Astrocyte (in vitro differentiated cells and primary cell): ENCODE measurements around the gene FAM20B. TPM values are rescaled to one million over a fixed set of nuclear protein-coding genes. Genes with fewer than 3 reads are reported as not detected.

Experiments
- DNase-seq: peaks from one replicate; pipeline ENCODE4 v3.0.0-alpha.2; 2010; ENCODE audit warnings: low read depth
- FAIRE-seq: peaks from 2 replicates; lab custom pipeline; 2011; peaks lifted over from hg19 to GRCh38; lab: Jason Lieb, UNC
- H2AFZ ChIP-seq: 2 replicates; pipeline ENCODE4 v1.6.0; 2012; ENCODE audit warnings: low read depth, low read length, inconsistent platforms
- H3K27ac ChIP-seq: 2 replicates; pipeline ENCODE4 v1.5.1; 2011; ENCODE audit warnings: low read depth, low read length, inconsistent platforms
- H3K27me3 ChIP-seq: 2 replicates; pipeline ENCODE4 v1.6.0; 2011; ENCODE audit warnings: low read length, inconsistent platforms; ENCODE audit not compliant: insufficient read depth
- H3K36me3 ChIP-seq: 2 replicates; pipeline ENCODE4 v1.5.1; 2011; ENCODE audit warnings: low read length, inconsistent platforms; ENCODE audit not compliant: insufficient read depth
- H3K4me1 ChIP-seq: 2 replicates; pipeline ENCODE4 v1.5.1; 2011; ENCODE audit warnings: low read length, inconsistent platforms; ENCODE audit not compliant: insufficient read depth
- H3K4me2 ChIP-seq: 2 replicates; pipeline ENCODE4 v1.6.0; 2012; ENCODE audit warnings: low read length, inconsistent platforms
- H3K4me3 ChIP-seq: 2 replicates; pipeline ENCODE4 v1.5.1; 2011; ENCODE audit warnings: low read depth, mild to moderate bottlenecking, low read length, inconsistent platforms; ENCODE audit not compliant: insufficient read depth
- H3K79me2 ChIP-seq: 2 replicates; pipeline ENCODE4 v1.6.0; 2012; ENCODE audit warnings: mild to moderate bottlenecking, low read length, inconsistent platforms; ENCODE audit not compliant: insufficient read depth
- H3K9ac ChIP-seq: 2 replicates; pipeline ENCODE4 v1.6.0; 2012; ENCODE audit warnings: mild to moderate bottlenecking, low read length, inconsistent platforms
- H3K9me3 ChIP-seq: 2 replicates; pipeline ENCODE4 v1.5.1; 2012; ENCODE audit warnings: low read depth, mild to moderate bottlenecking, low read length, inconsistent platforms; ENCODE audit not compliant: insufficient read depth
- H4K20me1 ChIP-seq: 2 replicates; pipeline ENCODE4 v1.6.0; 2012; ENCODE audit warnings: low read length, inconsistent platforms; ENCODE audit not compliant: insufficient read depth
- H3K27ac Mint-ChIP-seq: one replicate; pipeline ENCODE4 v1.8.0; 2021; ENCODE audit warnings: mild to moderate bottlenecking, mixed read lengths; ENCODE audit not compliant: unreplicated experiment
- H3K27me3 Mint-ChIP-seq: one replicate; pipeline ENCODE4 v1.8.0; 2021; ENCODE audit warnings: low read depth, mixed read lengths; ENCODE audit not compliant: unreplicated experiment
- H3K36me3 Mint-ChIP-seq: one replicate; pipeline ENCODE4 v1.8.0; 2021; ENCODE audit warnings: low read depth, mixed read lengths; ENCODE audit not compliant: unreplicated experiment
- H3K4me1 Mint-ChIP-seq: one replicate; pipeline ENCODE4 v1.8.0; 2021; ENCODE audit warnings: low read depth, mixed read lengths; ENCODE audit not compliant: unreplicated experiment
- H3K4me3 Mint-ChIP-seq: one replicate; pipeline ENCODE4 v1.8.0; 2021; ENCODE audit warnings: mild to moderate bottlenecking, moderate library complexity, mixed read lengths; ENCODE audit not compliant: unreplicated experiment
- H3K9me3 Mint-ChIP-seq: one replicate; pipeline ENCODE4 v1.8.0; 2021; ENCODE audit warnings: mild to moderate bottlenecking, mixed read lengths; ENCODE audit not compliant: unreplicated experiment
- CTCF ChIP-seq: IDR thresholded peaks from 2 replicates; pipeline ENCODE4 v1.5.1; 2011; ENCODE audit warnings: low read depth, mild to moderate bottlenecking, inconsistent platforms, low read length, moderate library complexity; ENCODE audit not compliant: insufficient read depth
- EZH2 ChIP-seq: IDR thresholded peaks from 2 replicates; pipeline ENCODE4 v1.6.1; 2012; ENCODE audit warnings: mild to moderate bottlenecking, low read length, inconsistent platforms; ENCODE audit not compliant: insufficient read depth
- total RNA-seq: library from RNA; stranded (reverse); gene quantifications from 2 replicates; pipeline ENCODE4 v1.2.1, GENCODE V29; 2021

The FAM20B gene
- total RNA-seq, 1 donor from 2014 or later: 34.0 TPM

DNA sequence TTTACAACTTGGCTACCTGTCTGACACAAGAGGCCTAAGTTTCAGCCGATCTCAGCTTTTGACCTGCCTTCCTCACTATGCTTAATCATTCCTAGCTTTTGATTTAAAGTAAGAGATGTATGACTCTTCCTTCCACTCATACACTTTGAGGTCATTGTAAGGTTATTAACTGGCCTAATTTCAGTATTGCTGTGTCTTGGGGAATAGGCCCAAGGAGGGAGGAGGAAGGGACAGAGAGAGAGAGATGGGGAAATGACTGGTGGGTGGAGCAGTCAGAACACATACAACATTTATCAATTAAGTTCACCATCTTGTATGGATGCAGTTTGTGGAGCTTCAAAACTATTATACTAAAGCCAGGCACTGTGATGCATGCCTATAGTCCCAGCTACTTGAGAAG, 28.3 kb upstream of the FAM20B start:
- H3K27ac ChIP-seq: no peak overlapping the region
- TF ChIP-seq CTCF (no peak), EZH2 (no peak)
- no peaks in the 10 kb centered on the region for H4K20me1 ChIP-seq
- DNase-seq: no peak
- peaks cover 4% of the 10 kb centered on the region for H3K9me3 ChIP-seq
- H3K27me3 Mint-ChIP-seq: no peaks in the 10 kb centered on the region
- no peaks in the 10 kb centered on the region for H3K36me3 ChIP-seq
- no peaks in the 10 kb centered on the region for H3K27me3 ChIP-seq
- H3K36me3 Mint-ChIP-seq: no peaks in the 10 kb centered on the region
- H3K79me2 ChIP-seq: no peaks in the 10 kb centered on the region
- H3K4me2 ChIP-seq: no peak overlapping the region
- no peak overlapping the region for H3K4me3 Mint-ChIP-seq
- H3K4me3 ChIP-seq: no peak overlapping the region
- H3K9me3 Mint-ChIP-seq: peaks cover 12% of the 10 kb centered on the region
- H3K27ac Mint-ChIP-seq: no peak overlapping the region
- no peak overlapping the region for H2AFZ ChIP-seq
- no peak overlapping the region for H3K9ac ChIP-seq
- FAIRE-seq: no peak
- no peaks in the 10 kb centered on the region for H3K4me1 Mint-ChIP-seq
- no peaks in the 10 kb centered on the region for H3K4me1 ChIP-seq

DNA sequence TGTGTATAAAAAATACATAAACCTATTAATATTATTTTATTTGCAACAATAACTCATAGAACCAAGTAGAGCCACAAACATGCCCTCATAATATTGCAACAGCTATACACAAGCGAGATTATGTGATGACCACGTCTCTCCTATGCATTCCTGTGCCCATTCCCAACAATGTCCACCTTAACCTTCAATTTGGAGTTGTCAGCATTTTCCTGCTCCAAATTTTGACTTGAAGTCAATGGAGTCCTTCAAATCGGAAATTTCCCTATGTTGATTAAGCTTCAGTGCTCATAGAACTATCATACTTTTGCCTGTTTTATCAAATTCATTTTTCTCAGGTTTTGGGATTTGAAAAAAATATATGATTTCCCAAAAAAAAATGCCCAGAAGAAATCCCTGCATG, 27.4 kb upstream of the FAM20B start:
- no peak overlapping the region for H3K27ac ChIP-seq
- Mint-ChIP-seq H3K9me3 (peaks cover 11% of the 10 kb centered on the region), H3K27ac (no peak overlapping the region), H3K4me3 (no peak overlapping the region), H3K36me3 (no peaks in the 10 kb centered on the region), H3K27me3 (no peaks in the 10 kb centered on the region), H3K4me1 (no peaks in the 10 kb centered on the region)
- no peaks in the 10 kb centered on the region for H3K27me3 ChIP-seq
- no peaks in the 10 kb centered on the region for H3K79me2 ChIP-seq
- no peak overlapping the region for H3K4me3 ChIP-seq
- H2AFZ ChIP-seq: no peak overlapping the region
- no peak for DNase-seq
- peaks cover 4% of the 10 kb centered on the region for H3K9me3 ChIP-seq
- TF ChIP-seq EZH2: no peak
- no peak for TF ChIP-seq CTCF
- H3K4me2 ChIP-seq: no peak overlapping the region
- H3K36me3 ChIP-seq: no peaks in the 10 kb centered on the region
- FAIRE-seq: no peak
- H4K20me1 ChIP-seq: no peaks in the 10 kb centered on the region
- no peaks in the 10 kb centered on the region for H3K4me1 ChIP-seq
- no peak overlapping the region for H3K9ac ChIP-seq

- Mint-ChIP-seq H3K27me3 (no peaks in the 10 kb centered on the region), H3K27ac (no peak overlapping the region), H3K9me3 (peaks cover 10% of the 10 kb centered on the region), H3K4me1 (no peaks in the 10 kb centered on the region), H3K4me3 (no peak overlapping the region), H3K36me3 (no peaks in the 10 kb centered on the region)
- no peak overlapping the region for H3K4me3 ChIP-seq
- FAIRE-seq (no peak), DNase-seq (no peak)
- no peaks in the 10 kb centered on the region for H3K27me3 ChIP-seq
- no peaks in the 10 kb centered on the region for H3K79me2 ChIP-seq
- H3K4me1 ChIP-seq: no peaks in the 10 kb centered on the region
- H2AFZ ChIP-seq: no peak overlapping the region
- no peaks in the 10 kb centered on the region for H4K20me1 ChIP-seq
- no peak overlapping the region for H3K27ac ChIP-seq
- no peaks in the 10 kb centered on the region for H3K36me3 ChIP-seq
- H3K9ac ChIP-seq: no peak overlapping the region
- H3K9me3 ChIP-seq: peaks cover 4% of the 10 kb centered on the region
- TF ChIP-seq CTCF (no peak), EZH2 (no peak)
- no peak overlapping the region for H3K4me2 ChIP-seq
These were observed 26.6 kb upstream of the FAM20B start for GRCh38 chr1:178999061-178999460.
